Muscle of arm (tissue), 12 donors: ENCODE data around the gene SCP2D1. TPM values are rescaled to one million over a fixed set of nuclear protein-coding genes. Genes with fewer than 3 reads are reported as not detected.

Experiments used
- polyA plus RNA-seq, 12 donors: library from polyadenylated mRNA; unstranded; fragments of 120-200 nt; gene quantifications; one replicate each; pipeline ENCODE4 v1.2.1, GENCODE V29; 2013; ENCODE audit not compliant: insufficient read length in 12 of 12

Gene SCP2D1
- polyA plus RNA-seq, 12 donors = not detected

Other genes with a start within 250 kb of the SCP2D1 start
- gene SMIM26, start 246.4 kb upstream of the SCP2D1 start, polyA plus RNA-seq = 100 to 1,000 TPM in 1 of 12 donors, 10 to 100 TPM in 10, not detected in 1; 40.6 to 100 (median 85.1) TPM
- 10 to 100 TPM in 11 of 12 donors, not detected in 1; 14.5 to 32.0 (median 18.1) TPM for gene DTD1, start 225.7 kb upstream of the SCP2D1 start, polyA plus RNA-seq